Dermis blood vessel endothelial cell (primary cell): Measurements from ENCODE around the gene CCDC24. TPM values are rescaled to one million over a fixed set of nuclear protein-coding genes. Genes with fewer than 3 reads are reported as not detected.

ENCODE experiments used
- DNase-seq: peaks from one replicate; pipeline ENCODE4 v3.0.0; 2010
- total RNA-seq: library from RNA; depleted of rRNA; stranded (reverse); fragments of >200 nt; gene quantifications from 2 replicates; pipeline ENCODE4 v1.2.3, GENCODE V29; 2014

Gene CCDC24
- total RNA-seq, 1 donor from 2014 or later: 2.2 TPM

DNA sequence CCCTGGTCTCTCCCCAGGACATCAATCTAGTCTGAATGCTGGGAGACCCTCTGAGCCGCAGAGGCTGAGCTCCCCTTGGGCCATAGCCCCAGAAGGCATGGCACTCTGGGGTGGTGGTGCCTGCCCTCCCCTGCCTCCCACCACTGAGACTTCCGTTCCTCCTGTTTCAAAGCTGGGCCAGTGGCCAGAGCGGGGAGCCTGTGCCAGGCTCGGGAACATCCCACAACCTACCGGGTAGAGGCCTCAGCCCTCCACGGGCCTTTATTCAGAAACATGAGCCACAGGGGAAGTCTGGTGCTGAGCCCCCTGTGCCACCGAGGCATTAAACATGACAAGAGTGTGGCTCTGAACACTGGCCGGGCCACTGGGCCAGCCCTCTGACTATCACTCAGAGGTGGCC, 8.1 kb downstream of the CCDC24 start:
- no peak for DNase-seq

GRCh38 chr1:44000122-44000665, 8.8 kb downstream of the CCDC24 start:
- no peak for DNase-seq

DNA sequence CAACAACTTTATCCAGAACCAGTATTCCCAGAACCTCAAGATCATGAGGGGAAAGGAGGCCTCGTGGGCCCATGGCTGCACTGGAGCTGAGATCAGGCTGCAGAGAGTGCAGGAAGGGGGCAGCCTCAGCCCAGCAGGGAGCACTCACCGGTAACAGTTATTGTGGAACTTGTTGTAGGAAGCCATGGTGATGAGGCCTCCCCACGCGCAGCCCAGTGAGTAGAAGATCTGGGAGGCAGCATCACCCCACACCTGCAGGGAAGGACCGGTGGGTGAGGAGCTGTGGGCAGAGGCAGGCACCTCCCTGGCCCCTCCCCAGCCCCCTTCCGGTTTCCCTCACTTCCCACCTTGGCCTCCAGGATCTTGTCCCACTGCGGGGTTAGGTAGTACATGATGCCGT, 10.8 kb downstream of the CCDC24 start:
- DNase-seq: no peak

- DNase-seq: no peak
These were observed 11.3 kb downstream of the CCDC24 start for GRCh38 chr1:44002606-44003157.

DNA sequence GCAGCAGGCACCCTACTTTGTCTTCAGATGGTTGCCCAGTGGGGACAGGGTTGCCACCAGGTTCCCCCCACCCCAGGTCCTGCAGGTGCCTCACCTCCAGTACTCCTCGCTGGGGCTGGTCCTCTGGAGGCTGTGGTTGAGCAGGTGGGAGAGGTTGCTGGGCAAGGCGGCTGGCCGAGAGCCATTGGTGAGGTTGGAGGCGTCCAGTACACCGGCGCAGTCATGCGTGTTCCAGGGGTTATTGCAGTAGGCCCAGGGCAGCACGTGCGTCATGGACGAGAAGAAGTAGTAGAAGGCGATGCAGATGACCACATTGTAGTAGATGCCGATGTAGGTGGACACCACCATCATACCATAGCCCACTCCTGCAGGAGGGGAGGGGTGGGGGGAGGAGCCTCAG, 16.9 kb downstream of the CCDC24 start:
- DNase-seq: no peak

DNA sequence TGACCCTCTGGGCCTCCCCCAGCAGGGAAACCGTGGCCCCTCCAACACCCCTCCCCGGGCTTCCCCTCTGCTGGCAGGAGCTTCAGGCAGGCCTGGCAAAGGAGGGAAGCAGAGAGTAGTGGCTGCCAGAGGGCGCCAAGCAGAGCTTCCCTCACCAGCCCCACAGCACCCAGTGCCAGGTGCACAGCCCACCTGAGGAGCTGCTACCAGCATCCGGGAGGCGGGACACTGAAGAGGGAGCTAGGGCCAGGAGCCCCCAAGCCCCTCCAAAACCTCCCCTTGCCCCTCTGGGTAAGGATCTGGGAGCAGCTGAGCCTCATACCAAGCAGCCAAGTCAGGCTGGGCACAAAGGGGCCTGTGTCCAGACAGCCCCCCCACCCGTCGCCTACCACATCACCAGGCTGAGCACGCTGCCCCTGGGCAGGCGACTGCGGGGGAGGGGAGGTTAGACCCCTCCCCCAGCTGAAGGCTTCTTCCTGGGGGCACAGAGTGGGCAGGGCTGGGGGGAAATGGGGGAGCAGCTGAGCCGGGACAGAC, 19.6 kb downstream of the CCDC24 start:
- DNase-seq: no peak

DNA sequence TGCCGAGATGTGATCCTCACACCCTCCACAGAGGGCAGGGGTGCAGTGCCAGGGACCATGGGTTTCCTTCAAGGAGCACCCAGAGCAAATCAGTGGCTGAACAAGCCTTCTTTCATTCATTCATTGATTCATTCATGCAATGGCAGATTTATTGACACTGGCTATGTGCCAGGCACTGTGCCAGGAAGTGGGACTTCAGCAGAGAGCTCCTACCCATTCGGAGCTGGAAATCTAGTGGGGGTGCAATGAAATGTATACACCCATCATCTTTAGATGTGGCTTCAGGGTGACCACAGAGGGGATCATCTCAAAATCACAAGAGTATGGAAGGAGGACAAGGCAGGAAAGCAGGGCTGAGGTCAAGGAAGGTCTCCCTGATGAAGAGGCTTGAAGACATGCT, 21.0 kb downstream of the CCDC24 start:
- DNase-seq: no peak

DNA sequence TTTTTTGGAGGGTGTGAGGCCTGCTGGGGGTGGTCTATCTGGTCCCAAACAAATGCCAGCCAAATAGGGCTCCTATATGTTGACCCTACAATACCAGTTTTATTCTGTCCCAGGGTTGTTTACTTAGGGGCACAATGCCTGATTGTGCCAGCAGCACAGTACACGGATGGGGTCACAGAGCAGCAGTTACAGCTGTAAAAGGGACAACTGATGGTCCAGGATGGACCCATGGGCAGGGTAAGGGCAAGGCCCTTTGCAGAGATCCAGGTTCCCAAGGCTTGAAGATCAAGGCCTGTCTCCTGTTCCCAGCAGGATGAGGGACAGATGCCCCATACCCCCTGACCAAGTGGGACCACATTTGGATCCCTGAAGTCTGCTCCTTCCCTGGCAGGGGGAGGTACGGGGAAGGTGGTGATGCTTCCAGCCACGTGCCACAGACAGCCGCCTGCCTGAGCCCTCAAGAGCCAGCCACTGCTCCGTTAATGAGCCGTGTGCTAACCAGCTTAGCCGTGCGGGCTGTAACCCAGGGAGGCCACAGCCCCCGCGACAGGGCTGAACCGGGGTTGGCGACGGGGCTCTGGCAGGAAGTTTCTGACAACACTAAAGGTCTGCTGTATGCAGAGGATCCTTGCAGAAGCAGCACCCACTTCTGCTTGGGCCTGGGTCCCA, 21.7 kb downstream of the CCDC24 start:
- no peak for DNase-seq

- no peak for DNase-seq
These were observed 22.6 kb downstream of the CCDC24 start for GRCh38 chr1:44013949-44014348.

GRCh38 chr1:44014365-44015104, 23.1 kb downstream of the CCDC24 start:
- no peak for DNase-seq

DNA sequence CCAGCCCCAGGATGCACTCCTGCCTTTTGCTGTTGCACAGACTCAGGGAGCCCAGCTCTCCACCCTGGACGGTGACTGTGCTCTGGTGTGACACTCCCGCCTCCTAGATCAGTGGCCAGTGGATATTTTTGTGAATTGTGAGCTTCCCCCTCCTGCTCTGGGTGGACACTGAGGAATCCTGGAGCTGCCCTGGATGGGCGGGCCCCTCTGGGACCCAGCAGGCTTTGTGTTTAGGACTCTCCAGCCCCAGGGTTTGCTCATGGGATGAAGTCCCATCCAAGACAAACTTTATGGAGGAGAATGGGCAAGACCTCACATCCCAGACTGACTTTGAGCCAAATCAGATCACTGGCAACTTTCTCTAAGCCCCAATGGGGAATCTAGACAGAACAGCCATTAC, 23.8 kb downstream of the CCDC24 start:
- DNase-seq: no peak

- no peak for DNase-seq
These were observed 24.9 kb downstream of the CCDC24 start for GRCh38 chr1:44016041-44016889.

DNA sequence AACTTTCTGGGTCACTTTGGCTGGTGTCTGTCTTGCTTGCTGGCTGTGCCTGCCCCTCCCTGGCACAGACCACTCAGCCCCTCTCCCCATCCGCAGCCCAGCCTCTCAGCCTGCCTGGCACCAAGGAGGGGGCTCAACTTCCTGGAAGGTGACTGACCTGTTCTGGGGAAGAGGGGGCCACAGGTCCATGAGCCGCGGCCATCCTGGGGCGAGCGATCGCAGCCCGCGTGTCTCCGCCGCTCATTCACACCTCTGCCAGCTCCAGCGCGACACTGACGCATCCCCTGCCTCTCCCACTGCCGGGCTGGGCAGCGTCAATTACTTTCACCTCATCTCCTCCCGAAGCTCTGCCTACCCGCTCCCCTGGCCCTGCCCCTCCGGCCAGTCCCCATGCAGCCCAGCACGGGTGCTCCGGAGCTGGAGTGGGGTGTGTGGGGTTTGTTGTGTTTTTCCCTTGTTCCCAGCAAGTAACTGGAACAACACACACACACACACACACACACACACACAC, 25.5 kb downstream of the CCDC24 start:
- no peak for DNase-seq

GRCh38 chr1:44019466-44019948, 28.1 kb downstream of the CCDC24 start:
- DNase-seq: no peak

DNA sequence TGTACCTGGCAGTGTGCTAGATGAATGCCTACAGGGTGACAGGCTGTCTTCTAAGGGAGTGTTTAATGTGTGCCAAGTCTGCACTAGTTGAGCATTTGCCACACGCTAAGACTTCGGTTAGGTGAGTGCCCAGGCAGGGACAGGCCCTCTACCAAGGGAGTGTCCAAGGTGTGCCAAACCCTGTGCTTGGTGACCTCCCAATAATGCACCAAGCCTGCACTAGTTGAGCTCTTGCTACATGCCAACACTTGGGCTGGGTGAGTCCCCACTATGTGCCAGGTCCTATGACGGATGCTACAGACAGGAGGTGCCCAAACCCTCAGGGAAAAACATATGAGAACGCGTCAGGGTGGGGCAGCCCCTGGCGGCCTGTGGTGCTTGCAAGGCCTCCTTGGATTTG, 29.1 kb downstream of the CCDC24 start:
- no peak for DNase-seq

- no peak for DNase-seq
These were observed 29.8 kb downstream of the CCDC24 start for GRCh38 chr1:44021156-44021555.

DNA sequence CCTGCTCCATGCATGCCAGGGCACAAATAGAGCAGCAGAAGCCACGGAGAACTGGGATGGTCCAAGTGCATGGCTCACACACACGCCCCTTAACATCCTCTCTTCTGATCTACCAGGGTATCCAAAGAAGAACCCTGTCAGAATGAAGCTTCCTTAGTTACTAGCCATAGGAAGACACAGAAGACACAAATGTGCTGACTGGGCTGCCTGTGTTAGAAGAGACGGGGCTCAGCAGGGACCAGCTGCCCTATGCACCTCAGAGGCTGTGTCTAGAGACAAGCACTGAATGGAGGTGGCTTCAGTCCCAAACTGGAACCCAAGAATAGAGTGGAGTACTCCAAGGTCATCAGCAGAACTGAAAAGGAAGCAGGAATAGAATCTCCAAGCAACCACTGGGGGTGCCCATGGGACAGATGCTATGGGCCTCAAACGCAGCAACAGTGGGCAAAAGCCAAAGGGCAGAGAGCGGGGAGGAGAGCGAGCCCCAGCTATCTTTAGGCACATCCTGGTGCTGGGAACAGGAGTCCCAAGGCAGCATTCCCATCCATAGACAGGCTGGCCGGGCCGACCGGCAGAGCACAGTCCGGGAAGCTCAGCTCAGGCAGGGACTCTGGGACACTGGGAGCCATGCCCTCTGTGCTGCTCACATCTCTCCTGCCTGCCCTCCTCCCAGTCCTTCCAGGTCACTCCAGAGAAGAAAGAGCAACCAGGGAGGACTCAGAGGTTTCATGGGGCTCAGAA, 30.4 kb downstream of the CCDC24 start:
- no peak for DNase-seq

- no peak for DNase-seq
These were observed 32.9 kb downstream of the CCDC24 start for GRCh38 chr1:44024031-44024902.

DNA sequence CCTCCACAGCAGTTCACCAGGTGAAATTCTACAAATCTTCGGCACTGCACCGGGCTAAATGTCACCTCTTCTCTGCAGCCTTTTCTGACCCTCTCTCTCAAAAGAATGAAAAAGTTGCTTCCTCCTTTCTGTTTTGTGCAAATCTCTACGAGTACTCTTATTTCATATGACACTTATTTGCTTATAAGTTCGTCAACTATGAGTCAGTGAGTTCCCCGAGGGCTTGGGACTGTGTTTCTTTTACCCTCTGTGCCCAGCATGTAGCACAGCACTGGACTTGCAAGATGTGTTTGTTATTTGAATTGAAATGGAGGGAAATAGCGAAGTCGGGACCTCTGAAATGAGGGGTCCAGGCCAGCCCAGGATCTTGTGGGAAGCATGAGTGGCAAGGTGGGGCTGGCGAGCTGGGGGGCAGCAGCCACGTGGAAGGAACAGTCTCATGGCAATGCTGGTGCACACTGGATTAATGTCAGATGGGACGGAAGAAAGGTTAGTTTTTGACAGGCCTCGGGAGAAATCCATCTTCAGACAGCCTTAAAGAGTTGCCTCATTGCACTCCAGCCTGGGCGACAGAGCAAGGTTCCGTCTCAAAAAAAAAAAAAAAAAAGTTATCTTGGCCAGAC, 33.6 kb downstream of the CCDC24 start:
- no peak for DNase-seq

DNA sequence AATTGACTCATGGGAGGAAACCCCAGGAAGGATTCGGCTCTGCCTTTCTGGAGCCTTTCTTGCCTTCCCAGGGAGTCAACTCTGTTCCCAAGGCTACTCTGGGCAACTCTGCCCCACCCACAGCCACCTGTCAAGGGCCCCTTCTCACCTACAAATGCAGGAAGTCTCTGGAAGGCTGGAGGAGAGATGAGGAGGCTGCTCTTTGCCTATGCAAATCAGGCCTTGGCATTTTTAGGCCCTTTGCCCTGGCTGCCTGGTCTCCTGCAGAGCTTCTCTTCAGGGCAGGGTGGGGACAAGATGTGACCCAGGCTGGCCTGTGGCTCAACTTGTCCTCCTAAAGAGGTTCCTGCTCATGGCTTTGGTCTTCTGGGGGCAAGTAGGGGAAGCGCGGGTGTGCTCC, 34.4 kb downstream of the CCDC24 start:
- no peak for DNase-seq
